MCF 10A (cell line): ENCODE measurements around the gene ADAMTSL4. TPM values are rescaled to one million over a fixed set of nuclear protein-coding genes. Genes with fewer than 3 reads are reported as not detected.

Experiments
- BruUV-seq: library from RNA; stranded (reverse); fragments of 400-500 nt; replicated peaks from 2 replicates; lab custom pipeline; 2021; lab: Mats Ljungman, UMichigan
- CTCF ChIA-PET: fragments of 300-600 bp; sonication (Branson Sonifier 250); formaldehyde crosslinking; extraction: SDS; loops from one replicate; lab custom pipeline; 2021; ENCODE audit warnings: antibody characterized with exemption, inconsistent platforms; lab: Yijun Ruan, JAX
- POLR2A ChIA-PET: fragments of 300-600, 350-650 bp; sonication (Branson Sonifier 250); formaldehyde crosslinking; extraction: SDS; loops from one replicate; lab custom pipeline; 2020; ENCODE audit warnings: antibody characterized with exemption, inconsistent platforms; lab: Yijun Ruan, JAX
- DNase-seq: peaks from one replicate; pipeline ENCODE4 v3.0.0-alpha.2; 2018; ENCODE audit not compliant: unreplicated experiment
- H3K27ac Mint-ChIP-seq: one replicate; pipeline ENCODE4 v1.8.0; 2022; ENCODE audit warnings: mild to moderate bottlenecking, low read depth, mixed read lengths; ENCODE audit not compliant: unreplicated experiment
- H3K27me3 Mint-ChIP-seq: one replicate; pipeline ENCODE4 v1.8.0; 2022; ENCODE audit warnings: mixed read lengths; ENCODE audit not compliant: insufficient read depth, unreplicated experiment
- H3K36me3 Mint-ChIP-seq: one replicate; pipeline ENCODE4 v1.8.0; 2022; ENCODE audit warnings: mild to moderate bottlenecking, moderate library complexity, mixed read lengths; ENCODE audit not compliant: insufficient read depth, unreplicated experiment
- H3K4me1 Mint-ChIP-seq: one replicate; pipeline ENCODE4 v1.8.0; 2022; ENCODE audit warnings: mixed read lengths; ENCODE audit not compliant: insufficient read depth, unreplicated experiment
- H3K4me3 Mint-ChIP-seq: one replicate; pipeline ENCODE4 v1.8.0; 2022; ENCODE audit warnings: mild to moderate bottlenecking, moderate library complexity, mixed read lengths; ENCODE audit not compliant: unreplicated experiment
- H3K9me3 Mint-ChIP-seq: one replicate; pipeline ENCODE4 v1.8.0; 2022; ENCODE audit warnings: mixed read lengths; ENCODE audit not compliant: unreplicated experiment
- CTCF ChIP-seq: fragments of 200-600 bp; IDR thresholded peaks from one replicate; pipeline ENCODE4 v1.8.0; 2022; ENCODE audit warnings: antibody characterized with exemption, mild to moderate bottlenecking; ENCODE audit not compliant: unreplicated experiment
- intact Hi-C: fragments of 100-400 bp; cut with micrococcal nuclease; formaldehyde crosslinking; loops from 2 replicates; pipeline ENCODE4 v1.14.1; 2022
- total RNA-seq: library from RNA; stranded (reverse); gene quantifications from 2 replicates; pipeline ENCODE4 v1.2.3, GENCODE V29; 2022

Gene ADAMTSL4
- total RNA-seq, 1 experiment from 2014 or later = 9.6 TPM

GRCh38 chr1:150508982-150509381 is 40.2 kb upstream of the ADAMTSL4 start:
- DNase-seq = no peak
- POLR2A ChIA-PET = interaction anchor here (0.5 kb wide), 1 partner anchor 13 kb away, joined by 3 read pairs; no protein-coding TSS in a partner anchor
- Mint-ChIP-seq H3K27me3 (no peaks in the 10 kb centered on the region), H3K4me3 (no peak overlapping the region), H3K4me1 (peaks cover 17% of the 10 kb centered on the region), H3K27ac (no peak overlapping the region), H3K36me3 (peaks cover 39% of the 10 kb centered on the region), H3K9me3 (no peaks in the 10 kb centered on the region)
- TF ChIP-seq CTCF = no peak
- CTCF ChIA-PET = interaction anchor here (0.7 to 1.9 kb wide), 3 partner anchors 25 to 51 kb away, joined by 3 to 13 read pairs (median 4); partner anchors contain the start of gene ADAMTSL4
- no TSS peak for BruUV-seq
- intact Hi-C loops = no loop called here

GRCh38 chr1:150511551-150511950 is 37.7 kb upstream of the ADAMTSL4 start:
- Mint-ChIP-seq H3K9me3 (no peaks in the 10 kb centered on the region), H3K4me1 (peaks cover 17% of the 10 kb centered on the region), H3K36me3 (peaks cover 15% of the 10 kb centered on the region), H3K4me3 (no peak overlapping the region), H3K27ac (no peak overlapping the region), H3K27me3 (no peaks in the 10 kb centered on the region)
- intact Hi-C loops = no loop called here
- TF ChIP-seq CTCF = no peak
- ChIA-PET CTCF (interaction anchor here (0.6 to 6.3 kb wide), 5 partner anchors 10 to 438 kb away, joined by 3 to 44 read pairs (median 3); no protein-coding TSS in a partner anchor), POLR2A (interaction anchor here (1.9 kb wide), 1 partner anchor 25 kb away, joined by 6 read pairs; the partner anchor contains the start of gene TARS2)
- no peak for DNase-seq
- BruUV-seq = no TSS peak

DNA sequence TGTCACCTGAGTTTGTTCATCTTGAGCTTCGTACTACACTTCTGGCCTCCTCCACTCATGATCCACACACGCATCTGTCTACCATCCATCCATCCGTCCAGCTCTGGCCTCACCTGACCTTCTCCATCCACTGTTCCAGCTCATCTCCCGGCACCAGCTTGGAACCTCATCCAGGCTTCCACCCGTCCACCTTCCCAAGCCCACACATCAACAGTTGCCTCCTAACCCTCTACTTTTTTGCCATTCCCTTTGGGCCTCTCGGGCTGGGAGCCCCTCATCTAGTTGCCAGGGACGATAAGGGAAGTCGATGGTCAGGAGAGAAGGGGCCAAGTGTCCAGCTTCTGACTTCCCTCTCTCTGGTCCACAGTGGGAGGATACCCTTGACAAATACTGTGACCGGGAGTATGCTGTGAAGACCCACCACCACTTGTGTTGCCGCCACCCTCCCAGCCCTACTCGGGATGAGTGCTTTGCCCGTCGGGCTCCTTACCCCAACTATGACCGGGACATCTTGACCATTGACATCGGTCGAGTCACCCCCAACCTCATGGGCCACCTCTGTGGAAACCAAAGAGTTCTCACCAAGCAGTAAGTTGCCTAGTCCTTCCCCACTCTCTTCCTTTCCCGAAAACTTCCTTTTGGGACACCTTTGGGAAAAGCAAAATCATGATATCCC is 37.1 kb upstream of the ADAMTSL4 start:
- no TSS peak for BruUV-seq
- intact Hi-C loops = no loop called here
- H3K27me3 Mint-ChIP-seq = no peaks in the 10 kb centered on the region
- CTCF ChIA-PET = interaction anchor here (0.6 to 6.3 kb wide), 6 partner anchors 11 to 439 kb away, joined by 3 to 44 read pairs (median 4); no protein-coding TSS in a partner anchor
- H3K9me3 Mint-ChIP-seq = no peaks in the 10 kb centered on the region
- peaks cover 17% of the 10 kb centered on the region for H3K4me1 Mint-ChIP-seq
- no peak overlapping the region for H3K27ac Mint-ChIP-seq
- POLR2A ChIA-PET = interaction anchor here (1.9 to 4.9 kb wide), 2 partner anchors 25 to 26 kb away, joined by 6 to 32 read pairs; partner anchors contain the start of gene TARS2
- H3K36me3 Mint-ChIP-seq = peaks cover 10% of the 10 kb centered on the region
- no peak for DNase-seq
- no peak for TF ChIP-seq CTCF
- H3K4me3 Mint-ChIP-seq = no peak overlapping the region

- Mint-ChIP-seq H3K9me3 (no peaks in the 10 kb centered on the region), H3K4me1 (peaks cover 13% of the 10 kb centered on the region), H3K4me3 (no peak overlapping the region), H3K27me3 (no peaks in the 10 kb centered on the region), H3K36me3 (peaks cover 6% of the 10 kb centered on the region), H3K27ac (no peak overlapping the region)
- BruUV-seq = no TSS peak
- intact Hi-C loops = no loop called here
- no peak for TF ChIP-seq CTCF
- CTCF ChIA-PET = interaction anchor here (0.6 to 6.3 kb wide), 3 partner anchors 20 to 48 kb away, joined by 3 to 44 read pairs (median 5); no protein-coding TSS in a partner anchor
- no peak for DNase-seq
- POLR2A ChIA-PET = interaction anchor here (4.9 kb wide), 1 partner anchor 27 kb away, joined by 32 read pairs; the partner anchor contains the start of gene TARS2
Observed at GRCh38 chr1:150512846-150513245, 36.4 kb upstream of the ADAMTSL4 start.
